Right atrium auricular region (tissue), 2 donors: ENCODE results near the gene IFNAR1. TPM values are rescaled to one million over a fixed set of nuclear protein-coding genes. Genes with fewer than 3 reads are reported as not detected.

Experiments used
- DNase-seq: peaks from one replicate; pipeline ENCODE4 v3.0.0-alpha.2; 2019; ENCODE audit warnings: low spot score
- H3K27ac ChIP-seq, 2 donors: fragments of 200-600 bp; sonication (generic); 1 replicate in 1 of 2; 2 replicates in 1 of 2; pipeline ENCODE4 v1.5.1; 2016 to 2019
- H3K27me3 ChIP-seq, 2 donors: fragments of 200-600 bp; sonication (generic); one replicate each; pipeline versions ENCODE4 v1.5.1 to v1.6.0; 2017 to 2019
- H3K36me3 ChIP-seq: fragments of 200-600 bp; sonication (generic); one replicate; pipeline ENCODE4 v1.5.1; 2016
- H3K4me1 ChIP-seq, 2 donors: fragments of 200-600 bp; sonication (generic); one replicate each; pipeline versions ENCODE4 v1.5.1 to v1.6.0; 2017 to 2019
- H3K4me3 ChIP-seq, 2 donors: fragments of 200-600 bp; sonication (generic); 1 replicate in 1 of 2; 2 replicates in 1 of 2; pipeline ENCODE4 v1.5.1; 2017 to 2019; ENCODE audit warnings: mild to moderate bottlenecking in 1 of 2, moderate library complexity in 1 of 2
- H3K9me3 ChIP-seq, 2 donors: fragments of 200-600 bp; sonication (generic); one replicate each; pipeline ENCODE4 v1.5.1; 2019
- total RNA-seq, 2 donors: library from RNA; depleted of rRNA; stranded (reverse); fragments of >200 nt; gene quantifications; one replicate each; pipeline ENCODE4 v1.1.0, GENCODE V29; 2016
- TF ChIP-seq, protein P1 (sequence below), 2 donors: fragments of 200-600 bp; sonication (generic); IDR thresholded peaks; one replicate each; pipeline ENCODE4 v1.5.1; 2019; ENCODE audit warnings: antibody characterized with exemption in 2 of 2

Gene IFNAR1
- total RNA-seq, 2 donors from 2014 or later, result 20.0 to 24.6 TPM

DNA sequence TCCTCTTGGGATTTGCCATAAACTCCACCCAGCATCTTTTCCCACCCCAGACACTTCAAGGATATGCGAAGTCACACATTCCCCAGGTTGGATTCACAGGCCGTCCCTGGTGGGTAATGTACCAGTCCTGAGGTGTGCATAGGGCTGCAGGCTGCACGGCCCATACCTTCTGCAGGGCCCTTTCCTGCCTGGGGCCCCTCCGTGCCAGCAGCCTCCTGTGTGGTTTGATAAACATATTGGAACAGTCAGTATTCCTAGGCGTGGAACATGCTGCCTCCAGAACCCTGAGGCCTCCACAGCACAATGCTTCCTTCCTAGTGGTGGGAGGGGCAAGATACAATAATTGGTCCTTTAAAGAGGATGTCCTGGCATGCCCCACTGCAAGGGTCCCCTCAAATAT, 32.0 kb upstream of the IFNAR1 start:
- peaks cover 0 to 21% of the 10 kb centered on the region in 2 donors for H3K4me1 ChIP-seq
- no peaks in the 10 kb centered on the region for H3K9me3 ChIP-seq
- TF ChIP-seq, protein P1, sequence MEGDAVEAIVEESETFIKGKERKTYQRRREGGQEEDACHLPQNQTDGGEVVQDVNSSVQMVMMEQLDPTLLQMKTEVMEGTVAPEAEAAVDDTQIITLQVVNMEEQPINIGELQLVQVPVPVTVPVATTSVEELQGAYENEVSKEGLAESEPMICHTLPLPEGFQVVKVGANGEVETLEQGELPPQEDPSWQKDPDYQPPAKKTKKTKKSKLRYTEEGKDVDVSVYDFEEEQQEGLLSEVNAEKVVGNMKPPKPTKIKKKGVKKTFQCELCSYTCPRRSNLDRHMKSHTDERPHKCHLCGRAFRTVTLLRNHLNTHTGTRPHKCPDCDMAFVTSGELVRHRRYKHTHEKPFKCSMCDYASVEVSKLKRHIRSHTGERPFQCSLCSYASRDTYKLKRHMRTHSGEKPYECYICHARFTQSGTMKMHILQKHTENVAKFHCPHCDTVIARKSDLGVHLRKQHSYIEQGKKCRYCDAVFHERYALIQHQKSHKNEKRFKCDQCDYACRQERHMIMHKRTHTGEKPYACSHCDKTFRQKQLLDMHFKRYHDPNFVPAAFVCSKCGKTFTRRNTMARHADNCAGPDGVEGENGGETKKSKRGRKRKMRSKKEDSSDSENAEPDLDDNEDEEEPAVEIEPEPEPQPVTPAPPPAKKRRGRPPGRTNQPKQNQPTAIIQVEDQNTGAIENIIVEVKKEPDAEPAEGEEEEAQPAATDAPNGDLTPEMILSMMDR (IDR thresholded peaks at IDR 0.05), result no peak
- H3K4me3 ChIP-seq, result no peak overlapping the region
- peaks cover 17% of the 10 kb centered on the region for H3K36me3 ChIP-seq
- no peak for DNase-seq
- H3K27me3 ChIP-seq, result no peaks in the 10 kb centered on the region
- no peak overlapping the region for H3K27ac ChIP-seq

DNA sequence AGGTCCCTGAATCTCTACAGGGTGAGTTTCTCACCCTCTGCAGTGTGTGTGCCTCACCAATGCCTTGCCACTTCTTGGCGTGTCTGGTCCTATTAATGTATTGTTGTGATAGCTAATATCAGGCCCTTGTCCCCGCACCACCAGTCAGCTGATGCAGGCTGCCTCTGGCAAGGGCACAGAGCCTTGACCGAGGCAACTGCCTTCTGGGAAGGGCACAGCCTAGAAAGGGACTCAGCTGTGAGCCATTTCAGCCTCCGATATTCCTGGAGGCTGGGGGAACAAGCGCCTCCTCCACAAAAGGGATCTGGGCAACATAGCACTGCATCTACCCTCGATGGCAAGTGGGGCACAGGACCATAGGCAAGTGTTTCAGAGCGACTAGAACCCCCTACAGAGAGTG, 31.6 kb upstream of the IFNAR1 start:
- Histone ChIP-seq H3K27me3 (no peaks in the 10 kb centered on the region), H3K27ac (no peak overlapping the region), H3K36me3 (peaks cover 17% of the 10 kb centered on the region), H3K4me1 (peaks cover 0 to 19% of the 10 kb centered on the region in 2 donors), H3K9me3 (no peaks in the 10 kb centered on the region), H3K4me3 (no peak overlapping the region)
- no peak for DNase-seq
- TF ChIP-seq, protein P1 (IDR thresholded peaks at IDR 0.05), result no peak

DNA sequence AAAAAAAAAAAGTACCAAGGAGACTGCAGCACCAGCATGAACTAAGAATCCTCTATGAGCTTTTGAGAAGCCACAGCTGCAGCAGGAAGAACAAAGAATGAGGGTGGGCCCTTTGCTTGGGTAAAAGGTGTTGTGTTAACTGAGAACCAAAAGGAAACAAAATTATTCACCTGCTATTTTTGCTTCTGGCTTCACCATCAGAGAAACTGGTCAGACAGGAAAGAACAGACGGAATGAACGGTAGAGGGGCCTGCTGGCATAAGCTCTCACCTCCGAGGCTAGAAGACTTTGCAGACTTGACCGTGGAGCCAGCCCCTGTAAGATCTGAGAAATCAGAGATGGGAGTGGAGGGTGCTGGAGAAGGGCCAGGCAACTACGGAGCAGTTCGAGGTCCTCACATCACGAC, 31.0 kb upstream of the IFNAR1 start:
- TF ChIP-seq, protein P1 (IDR thresholded peaks at IDR 0.05), result no peak
- peaks cover 17% of the 10 kb centered on the region for H3K36me3 ChIP-seq
- no peak for DNase-seq

DNA sequence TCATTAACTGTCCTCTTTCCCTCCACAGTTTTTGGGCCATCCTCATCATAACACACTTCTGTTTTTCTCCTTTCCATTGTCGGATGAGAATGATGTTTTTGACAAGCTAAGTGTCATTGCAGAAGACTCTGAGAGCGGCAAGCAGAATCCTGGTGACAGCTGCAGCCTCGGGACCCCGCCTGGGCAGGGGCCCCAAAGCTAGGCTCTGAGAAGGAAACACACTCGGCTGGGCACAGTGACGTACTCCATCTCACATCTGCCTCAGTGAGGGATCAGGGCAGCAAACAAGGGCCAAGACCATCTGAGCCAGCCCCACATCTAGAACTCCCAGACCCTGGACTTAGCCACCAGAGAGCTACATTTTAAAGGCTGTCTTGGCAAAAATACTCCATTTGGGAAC, 28.6 kb upstream of the IFNAR1 start:
- no peak for DNase-seq
- Histone ChIP-seq H3K36me3 (peaks cover 8% of the 10 kb centered on the region), H3K4me1 (peaks cover 0 to 12% of the 10 kb centered on the region in 2 donors), H3K27ac (no peak overlapping the region), H3K4me3 (no peak overlapping the region), H3K9me3 (no peaks in the 10 kb centered on the region), H3K27me3 (no peaks in the 10 kb centered on the region)
- TF ChIP-seq, protein P1 (IDR thresholded peaks at IDR 0.05), result no peak

More for the DNA sequence above, 31.0 kb upstream of the IFNAR1 start:
- Histone ChIP-seq H3K27ac (no peak overlapping the region), H3K27me3 (no peaks in the 10 kb centered on the region), H3K4me1 (peaks cover 0 to 14% of the 10 kb centered on the region in 2 donors), H3K9me3 (no peaks in the 10 kb centered on the region), H3K4me3 (no peak overlapping the region)

DNA sequence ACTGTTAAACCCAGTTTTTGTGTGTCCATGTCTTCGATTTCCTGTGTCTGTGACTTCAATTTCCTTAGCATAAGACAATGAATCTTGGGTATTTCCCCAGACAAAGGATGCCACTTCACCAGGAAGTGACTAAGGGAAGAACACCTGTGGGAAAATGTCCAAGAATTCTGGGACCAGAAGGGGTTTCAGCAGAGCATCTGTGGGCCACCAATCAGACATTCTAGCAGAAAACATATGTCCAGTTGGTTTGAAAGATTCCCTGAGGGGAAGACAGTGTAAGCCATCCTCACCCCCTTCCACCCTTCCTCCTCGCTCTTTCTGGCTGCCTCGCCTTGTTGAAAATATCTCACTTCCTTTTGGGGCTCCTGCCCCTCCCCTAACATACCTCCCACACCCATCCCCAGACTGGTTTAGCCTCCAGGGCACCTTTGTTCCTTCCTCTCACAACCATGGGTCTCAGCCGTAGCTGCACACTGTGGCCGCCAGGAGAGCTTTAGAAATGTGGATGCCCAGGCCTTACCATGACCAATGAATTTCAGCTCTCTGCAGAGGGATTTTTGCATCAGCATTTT, 25.5 kb upstream of the IFNAR1 start:
- DNase-seq, result no peak
- Histone ChIP-seq H3K9me3 (no peaks in the 10 kb centered on the region), H3K36me3 (no peaks in the 10 kb centered on the region), H3K4me3 (no peak overlapping the region), H3K27me3 (no peaks in the 10 kb centered on the region), H3K4me1 (peaks cover 0 to 5% of the 10 kb centered on the region in 2 donors), H3K27ac (peak overlapping the region in 1 of 2 donors; percentile 1)
- TF ChIP-seq, protein P1 (IDR thresholded peaks at IDR 0.05), result no peak
